ENCODE data around the gene CARMIL3.

- TF ChIP-seq CTCF (IDR thresholded peaks at IDR 0.05; ENCODE audit: poor library complexity, severe bottlenecking) (no peak), EZH2 (IDR thresholded peaks at IDR 0.05; ENCODE audit: borderline replicate concordance, insufficient read depth, low read length, poor library complexity, severe bottlenecking) (no peak), MXI1 (conservative IDR thresholded peaks at IDR 0.05; ENCODE audit: poor library complexity, severe bottlenecking) (no peak), SMC3 (conservative IDR thresholded peaks at IDR 0.05; ENCODE audit: poor library complexity) (no peak), POLR2AphosphoS5 (IDR thresholded peaks at IDR 0.05) (no peak), EP300 (conservative IDR thresholded peaks at IDR 0.05; ENCODE audit: poor library complexity, severe bottlenecking) (no peak), TAF1 (IDR thresholded peaks at IDR 0.05; ENCODE audit: low read depth) (no peak)
Observed at GRCh38 chr14:24060984-24061913, 9.4 kb downstream of the CARMIL3 start.

Data from neural cell (in vitro differentiated cells).